Activated naive CD4-positive, alpha-beta T cell treated with anti-CD3 and anti-CD28 coated beads, Interleukin-2, amount 50 U/mL, for 72 hours (primary cell): Measurements from ENCODE around the gene TMEM119. TPM values are rescaled to one million over a fixed set of nuclear protein-coding genes. Genes with fewer than 3 reads are reported as not detected.
A peak's percentile ranks its signal among the peaks of the same experiment; 100 is the strongest.
"Not testable (repeated sequence)": the region's sequence is repeated elsewhere in the genome, so short reads cannot be mapped to it uniquely, and the experiment has no call there.

ENCODE experiments used
- ATAC-seq, 2 donors: fragments of 150-1000 bp; cut with Tn5 transposase; 2 replicates each; pipeline ENCODE4 v1.10.0; 2021; ENCODE audit warnings: mild to moderate bottlenecking in 2 of 2, moderate library complexity in 2 of 2
- DNase-seq, 2 donors: peaks; one replicate each; pipeline ENCODE4 v3.0.0; 2021 to 2022; ENCODE audit warnings: low spot score in 2 of 2
- H3K27ac Mint-ChIP-seq, 2 donors: one replicate each; pipeline ENCODE4 v1.8.0; 2022; ENCODE audit warnings: mild to moderate bottlenecking in 2 of 2, mixed read lengths in 2 of 2
- H3K36me3 Mint-ChIP-seq, 2 donors: one replicate each; pipeline ENCODE4 v1.8.0; 2022; ENCODE audit warnings: mixed read lengths in 2 of 2
- H3K9me3 Mint-ChIP-seq, 2 donors: one replicate each; pipeline ENCODE4 v1.8.0; 2022; ENCODE audit warnings: mixed read lengths in 2 of 2
- total RNA-seq, 2 donors: library from RNA; stranded (reverse); gene quantifications; one replicate each; pipeline ENCODE4 v1.2.3, GENCODE V29; 2022

TMEM119 gene
- total RNA-seq, 2 donors from 2014 or later, result 0.09 TPM; not detected in 1

DNA sequence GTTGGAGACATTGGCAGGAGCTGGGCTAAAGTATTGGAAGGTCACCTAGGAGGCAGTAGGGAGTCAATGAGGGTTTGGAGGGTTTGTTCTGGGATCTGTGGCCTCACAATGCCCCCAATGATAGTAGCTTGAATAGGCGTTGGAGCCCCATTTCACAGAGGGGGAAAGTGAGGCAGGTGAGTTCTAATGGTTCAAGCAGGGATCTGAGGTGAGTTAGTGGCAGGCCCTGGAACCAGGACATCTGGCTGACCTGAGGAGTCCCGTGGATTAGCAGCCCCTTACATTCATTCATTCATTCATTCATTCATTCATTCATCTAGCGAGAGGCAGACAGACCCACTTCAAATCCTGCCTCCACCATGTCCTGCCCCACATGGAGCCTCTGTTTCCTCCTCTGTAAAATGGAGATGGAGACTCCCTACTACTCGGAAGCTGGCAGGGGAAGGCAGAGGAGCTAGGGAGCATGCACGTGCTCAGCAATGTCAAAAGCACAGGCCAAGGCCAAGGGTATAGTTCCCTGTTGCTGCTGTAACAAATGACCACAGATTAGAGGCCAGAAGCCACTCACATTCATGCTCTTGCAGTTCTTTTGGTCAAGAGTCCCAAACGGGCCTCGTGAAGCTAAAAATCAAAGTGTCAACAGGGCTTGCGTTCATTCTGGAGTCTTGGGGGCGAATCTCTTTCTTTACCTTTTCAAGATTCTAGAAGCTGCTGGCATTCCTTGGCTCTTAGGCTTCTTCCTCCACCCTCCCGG is 2.2 kb upstream of the TMEM119 start:
- Mint-ChIP-seq H3K9me3 (no peaks in the 10 kb centered on the region), H3K27ac (peak overlapping the region in 1 of 2 donors; percentile 57), H3K36me3 (no peaks in the 10 kb centered on the region)
- DNase-seq, result no peak
- no peak for ATAC-seq

- Mint-ChIP-seq H3K9me3 (no peaks in the 10 kb centered on the region), H3K27ac (no peak overlapping the region), H3K36me3 (no peaks in the 10 kb centered on the region)
- DNase-seq (no peak), ATAC-seq (no peak)
Observed at GRCh38 chr12:108599541-108599940, 1.7 kb upstream of the TMEM119 start.

GRCh38 chr12:108598553-108599250 is 818 bp upstream of the TMEM119 start:
- DNase-seq, result no peak
- no peaks in the 10 kb centered on the region for H3K36me3 Mint-ChIP-seq
- H3K9me3 Mint-ChIP-seq, result no peaks in the 10 kb centered on the region
- H3K27ac Mint-ChIP-seq, result no peak overlapping the region
- no peak for ATAC-seq

DNA sequence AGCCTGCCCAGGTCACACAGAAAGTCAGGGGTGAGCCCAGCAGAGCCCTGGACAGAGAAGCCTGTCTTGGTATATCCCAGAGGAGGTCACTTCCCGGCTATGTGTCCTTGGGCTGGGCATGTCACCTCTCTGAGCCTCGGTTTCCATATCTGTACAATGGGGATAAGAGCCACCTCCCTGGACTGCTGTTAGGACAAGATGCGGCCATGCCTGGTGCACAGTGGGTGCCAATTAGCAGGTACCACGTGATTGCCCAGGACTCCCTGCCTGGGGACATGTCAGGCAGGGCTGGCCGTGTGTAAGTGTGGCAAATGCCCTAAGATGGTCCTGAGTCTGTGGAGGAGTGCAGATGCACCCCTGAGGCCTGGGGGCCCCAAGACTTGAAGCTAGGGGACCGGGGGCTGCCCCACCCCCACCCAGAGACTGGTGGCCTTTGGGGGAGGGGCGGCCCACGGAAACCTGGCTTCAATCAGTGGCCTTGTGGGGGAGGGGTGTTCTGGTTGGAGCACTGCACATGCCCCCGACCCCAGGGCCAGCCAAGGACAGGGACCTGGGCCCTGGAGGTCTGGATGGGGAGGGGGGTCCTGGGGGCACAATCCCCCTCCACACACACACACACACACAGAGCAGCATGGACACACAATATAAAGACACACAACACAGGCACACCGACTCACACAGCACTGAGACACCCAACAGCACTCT is 878 bp downstream of the TMEM119 start:
- Mint-ChIP-seq H3K9me3 (no peaks in the 10 kb centered on the region), H3K36me3 (no peaks in the 10 kb centered on the region), H3K27ac (no peak overlapping the region)
- ATAC-seq, result no peak
- no peak for DNase-seq

DNA sequence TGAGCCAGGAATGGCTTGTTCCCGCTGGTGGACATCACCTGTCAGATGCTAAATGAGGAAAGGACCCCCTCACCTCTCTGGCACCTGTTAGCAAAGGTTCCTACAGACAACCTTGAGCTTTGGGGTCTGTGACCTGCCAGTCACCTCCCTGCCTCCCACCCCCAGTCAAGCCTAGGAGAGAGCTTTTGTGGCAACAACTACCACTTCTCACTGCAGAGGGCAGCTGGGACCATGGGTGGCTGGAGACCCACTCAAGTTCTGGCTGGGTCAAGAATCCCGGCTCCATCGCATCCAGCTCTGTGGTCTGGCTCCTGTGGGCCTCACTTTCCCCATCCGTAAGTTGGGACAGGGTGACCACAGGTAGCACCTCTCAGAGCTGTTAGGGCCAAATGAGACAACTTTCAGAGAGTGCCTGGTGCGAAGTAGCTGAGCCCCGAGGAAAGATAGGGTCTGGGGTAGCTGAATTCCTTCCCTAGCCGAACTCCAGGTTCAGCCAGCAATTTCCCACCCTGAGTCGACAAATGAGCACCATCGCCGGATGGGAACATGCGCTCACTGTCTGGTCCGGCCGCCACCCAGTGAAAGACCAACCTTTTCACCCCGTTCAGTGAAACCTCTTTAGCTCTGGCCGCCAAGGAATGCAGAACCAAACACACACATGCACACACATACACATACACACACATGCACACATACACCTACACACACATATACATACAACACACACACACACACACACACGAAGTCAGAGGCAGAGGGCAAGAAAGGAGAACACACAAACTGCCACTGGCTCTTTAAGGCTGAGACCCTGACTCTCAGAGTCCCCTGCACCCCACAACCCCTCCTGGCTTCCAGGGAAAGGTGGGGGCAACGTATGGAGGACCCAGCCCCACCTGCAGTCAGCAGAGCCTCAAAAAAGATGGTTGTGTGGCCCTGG is 1.9 kb downstream of the TMEM119 start:
- H3K36me3 Mint-ChIP-seq, result no peaks in the 10 kb centered on the region
- no peaks in the 10 kb centered on the region for H3K9me3 Mint-ChIP-seq
- H3K27ac Mint-ChIP-seq, result no peak overlapping the region
- DNase-seq (no peak), ATAC-seq (no peak)

- Mint-ChIP-seq H3K36me3 (no peaks in the 10 kb centered on the region), H3K27ac (no peak overlapping the region), H3K9me3 (no peaks in the 10 kb centered on the region)
- ATAC-seq, result no peak
- DNase-seq, result no peak
Observed at GRCh38 chr12:108594960-108595710, 2.7 kb downstream of the TMEM119 start.

GRCh38 chr12:108594323-108594903 is 3.5 kb downstream of the TMEM119 start:
- no peak for DNase-seq
- ATAC-seq, result no peak

GRCh38 chr12:108592033-108592909 is 5.6 kb downstream of the TMEM119 start:
- H3K27ac Mint-ChIP-seq, result no peak overlapping the region
- H3K9me3 Mint-ChIP-seq, result no peaks in the 10 kb centered on the region
- no peaks in the 10 kb centered on the region for H3K36me3 Mint-ChIP-seq
- no peak for ATAC-seq
- no peak for DNase-seq

More at GRCh38 chr12:108594323-108594903, 3.5 kb downstream of the TMEM119 start:
- H3K36me3 Mint-ChIP-seq, result no peaks in the 10 kb centered on the region
- no peak overlapping the region for H3K27ac Mint-ChIP-seq
- no peaks in the 10 kb centered on the region for H3K9me3 Mint-ChIP-seq

- DNase-seq (no peak), ATAC-seq (no peak)
- Mint-ChIP-seq H3K9me3 (no peaks in the 10 kb centered on the region), H3K27ac (no peak overlapping the region), H3K36me3 (no peaks in the 10 kb centered on the region)
Observed at GRCh38 chr12:108591267-108591980, 6.5 kb downstream of the TMEM119 start.

DNA sequence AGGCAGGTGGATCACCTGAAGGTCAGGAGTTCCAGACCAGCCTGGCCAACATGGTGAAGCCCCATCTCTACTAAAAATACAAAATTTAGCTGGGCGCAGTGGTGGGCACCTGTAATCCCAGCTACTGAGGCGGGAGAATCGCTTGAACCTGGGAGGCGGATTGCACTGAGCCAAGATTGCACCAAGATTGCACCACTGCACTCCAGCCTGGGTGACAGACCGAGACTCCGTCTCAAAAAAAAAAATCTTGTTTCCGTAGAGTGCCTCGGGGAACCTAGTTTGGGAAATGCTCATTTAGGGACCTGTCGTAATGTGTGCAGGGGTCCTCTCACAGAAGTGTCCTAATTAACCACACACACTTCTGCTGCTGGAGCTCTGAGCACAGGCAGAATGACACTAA is 7.4 kb downstream of the TMEM119 start:
- H3K36me3 Mint-ChIP-seq, ATAC-seq, DNase-seq, H3K9me3 Mint-ChIP-seq, H3K27ac Mint-ChIP-seq: not testable (repeated sequence)

DNA sequence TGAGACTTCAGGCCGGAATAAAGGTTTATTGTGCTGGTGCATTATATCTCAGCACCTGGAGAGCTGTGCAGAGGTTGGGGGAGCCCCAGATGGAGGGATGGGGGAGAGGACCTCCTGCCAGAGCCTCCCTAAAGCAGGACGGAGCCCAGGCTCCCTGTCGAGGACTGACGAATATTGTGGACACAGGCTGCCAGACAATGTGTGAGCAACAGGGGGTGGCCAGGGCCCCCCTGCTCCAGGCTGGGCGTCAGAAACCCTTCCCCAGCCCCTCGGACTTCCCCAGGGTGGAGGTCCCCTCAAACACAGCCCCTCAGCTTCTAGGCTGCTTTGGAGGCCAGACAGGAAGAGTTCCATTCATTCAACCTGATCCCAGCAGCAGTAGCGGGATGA is 8.0 kb downstream of the TMEM119 start:
- Mint-ChIP-seq H3K36me3 (no peaks in the 10 kb centered on the region), H3K9me3 (no peaks in the 10 kb centered on the region), H3K27ac (no peak overlapping the region)
- no peak for ATAC-seq
- no peak for DNase-seq

- ATAC-seq (no peak), DNase-seq (no peak)
- no peak overlapping the region for H3K27ac Mint-ChIP-seq
- H3K36me3 Mint-ChIP-seq, result no peaks in the 10 kb centered on the region
- no peaks in the 10 kb centered on the region for H3K9me3 Mint-ChIP-seq
Observed at GRCh38 chr12:108589028-108589839, 8.7 kb downstream of the TMEM119 start.

DNA sequence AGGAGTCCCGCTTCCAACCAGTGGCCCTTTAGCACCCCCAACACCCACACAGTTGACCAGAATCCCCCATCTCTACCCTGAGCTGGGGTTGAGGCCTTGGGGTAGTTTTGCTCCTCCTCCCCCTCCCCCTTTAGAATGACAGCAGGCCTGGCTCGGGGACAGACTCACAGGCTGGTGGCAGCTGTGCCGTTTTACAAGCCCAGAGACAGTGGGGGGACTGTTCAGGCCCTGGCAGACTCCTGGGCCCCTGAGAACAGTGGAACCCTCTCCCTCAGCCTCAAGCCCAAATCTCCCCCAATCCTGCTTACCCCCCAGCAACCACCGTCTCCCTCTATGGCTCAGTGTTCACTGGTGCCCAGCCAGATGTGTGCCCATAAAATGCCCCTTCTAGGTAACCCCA is 10.1 kb downstream of the TMEM119 start:
- H3K27ac Mint-ChIP-seq, result no peak overlapping the region
- H3K36me3 Mint-ChIP-seq, result no peaks in the 10 kb centered on the region
- no peaks in the 10 kb centered on the region for H3K9me3 Mint-ChIP-seq
- DNase-seq (no peak), ATAC-seq (no peak)

- Mint-ChIP-seq H3K36me3 (no peaks in the 10 kb centered on the region), H3K27ac (no peak overlapping the region), H3K9me3 (no peaks in the 10 kb centered on the region)
- DNase-seq (no peak), ATAC-seq (no peak)
Observed at GRCh38 chr12:108586306-108586705, 11.6 kb downstream of the TMEM119 start.
